ENCODE results near the gene PLAU.
"Not testable (repeated sequence)": the region's sequence is repeated elsewhere in the genome, so short reads cannot be mapped to it uniquely, and the experiment has no call there.

The PLAU gene

GRCh38 chr10:73950155-73950948 is 39.4 kb downstream of the PLAU start:
- DNase-seq (ENCODE audit: low read depth in 2 of 2), result no peak

GRCh38 chr10:73953665-73954064 is 42.7 kb downstream of the PLAU start:
- no peak for DNase-seq (ENCODE audit: low read depth in 2 of 2)

- no peak for DNase-seq (ENCODE audit: low read depth in 2 of 2)
Observed at GRCh38 chr10:73954737-73955136, 43.8 kb downstream of the PLAU start.

- DNase-seq (ENCODE audit: low read depth in 2 of 2), result no peak
Observed at GRCh38 chr10:73955719-73956118, 44.8 kb downstream of the PLAU start.

GRCh38 chr10:73956476-73957359 is 45.8 kb downstream of the PLAU start:
- DNase-seq (ENCODE audit: low read depth in 2 of 2), result no peak

- DNase-seq (ENCODE audit: low read depth in 2 of 2), result no peak
Observed at GRCh38 chr10:73959484-73960243, 48.7 kb downstream of the PLAU start.

- DNase-seq (ENCODE audit: low read depth in 2 of 2), result no peak
Observed at GRCh38 chr10:73962386-73962785, 51.5 kb downstream of the PLAU start.

- DNase-seq (ENCODE audit: low read depth in 2 of 2), result not testable (repeated sequence)
Observed at GRCh38 chr10:73963533-73963932, 52.6 kb downstream of the PLAU start.

GRCh38 chr10:73964743-73965142 is 53.8 kb downstream of the PLAU start:
- DNase-seq (ENCODE audit: low read depth in 2 of 2), result no peak

GRCh38 chr10:73965267-73965889 is 54.4 kb downstream of the PLAU start:
- not testable (repeated sequence) for DNase-seq (ENCODE audit: low read depth in 2 of 2)

GRCh38 chr10:73965890-73966768 is 55.2 kb downstream of the PLAU start:
- no peak for DNase-seq (ENCODE audit: low read depth in 2 of 2)

GRCh38 chr10:73967022-73967429 is 56.1 kb downstream of the PLAU start:
- DNase-seq (ENCODE audit: low read depth in 2 of 2), result no peak
